IgD-negative memory B cell (primary cell): ENCODE data around the gene ORAI1. TPM values are rescaled to one million over a fixed set of nuclear protein-coding genes. Genes with fewer than 3 reads are reported as not detected.
"Not testable (repeated sequence)": the region's sequence is repeated elsewhere in the genome, so short reads cannot be mapped to it uniquely, and the experiment has no call there.

Source experiments
- H3K27ac Mint-ChIP-seq, 3 donors: one replicate each; pipeline ENCODE4 v1.8.0; 2020 to 2022; ENCODE audit warnings: mild to moderate bottlenecking in 3 of 3, mixed read lengths in 3 of 3, moderate library complexity in 1 of 3
- H3K27me3 Mint-ChIP-seq: one replicate; pipeline ENCODE4 v1.8.0; 2021; ENCODE audit warnings: mixed read lengths
- H3K36me3 Mint-ChIP-seq: one replicate; pipeline ENCODE4 v1.8.0; 2020; ENCODE audit warnings: mild to moderate bottlenecking, mixed read lengths
- H3K4me1 Mint-ChIP-seq, 3 donors: one replicate each; pipeline ENCODE4 v1.8.0; 2020 to 2022; ENCODE audit warnings: mixed read lengths in 3 of 3, mild to moderate bottlenecking in 1 of 3
- H3K4me3 Mint-ChIP-seq, 4 donors: one replicate each; pipeline ENCODE4 v1.8.0; 2020 to 2022; ENCODE audit warnings: mild to moderate bottlenecking in 4 of 4, mixed read lengths in 4 of 4, moderate library complexity in 3 of 4
- H3K9me3 Mint-ChIP-seq, 3 donors: one replicate each; pipeline ENCODE4 v1.8.0; 2020 to 2021; ENCODE audit warnings: mixed read lengths in 3 of 3, mild to moderate bottlenecking in 1 of 3
- polyA plus RNA-seq: library from polyadenylated mRNA; unstranded; fragments of 300-500 nt; fragmentation: Illumina TruSeq; gene quantifications from one replicate; pipeline ENCODE4 v1.2.3, GENCODE V29; 2021

The ORAI1 gene
- polyA plus RNA-seq, 1 donor from 2014 or later: 109 TPM

DNA sequence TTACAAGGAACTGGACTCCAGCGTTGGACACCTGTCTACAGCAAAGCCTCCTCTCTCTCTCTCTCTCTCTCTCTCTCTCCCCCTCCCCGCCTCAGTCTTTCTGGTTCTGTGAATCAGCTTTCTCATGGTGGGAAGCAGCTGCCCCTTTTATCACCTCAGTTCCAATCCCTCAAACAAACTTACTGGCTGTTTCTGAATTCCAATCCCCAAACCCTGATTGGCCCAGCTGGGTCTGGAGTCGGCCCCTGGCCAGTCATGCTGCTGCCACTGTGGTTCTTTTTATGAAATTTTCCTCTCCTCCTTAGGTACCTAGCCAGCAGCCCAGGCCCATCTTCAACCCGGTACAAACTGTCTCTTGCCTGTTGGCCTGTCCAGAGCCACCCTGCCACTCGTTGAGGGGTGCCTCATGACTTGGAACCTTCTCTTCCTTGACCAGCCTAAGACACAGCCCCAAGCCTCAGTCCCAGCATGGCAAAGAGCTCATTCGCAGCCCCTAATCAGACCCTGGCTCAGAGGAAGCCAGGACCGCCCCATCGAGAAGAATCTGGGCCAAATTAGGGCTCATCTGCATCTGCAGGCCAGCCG, 52.5 kb downstream of the ORAI1 start:
- Mint-ChIP-seq H3K27ac (peak overlapping the region in 2 of 3 donors; percentile 48 to 81), H3K4me3 (peak overlapping the region in 1 of 4 donors; percentile 43)

GRCh38 chr12:121679661-121680197, 53.4 kb downstream of the ORAI1 start:
- not testable (repeated sequence) for H3K4me1 Mint-ChIP-seq, H3K27me3 Mint-ChIP-seq, H3K36me3 Mint-ChIP-seq, H3K9me3 Mint-ChIP-seq, H3K4me3 Mint-ChIP-seq, H3K27ac Mint-ChIP-seq

More for the DNA sequence above, 52.5 kb downstream of the ORAI1 start:
- no peaks in the 10 kb centered on the region for H3K27me3 Mint-ChIP-seq
- H3K4me1 Mint-ChIP-seq: peaks cover 3 to 5% (median 4%) of the 10 kb centered on the region in 3 donors
- no peaks in the 10 kb centered on the region for H3K9me3 Mint-ChIP-seq
- H3K36me3 Mint-ChIP-seq: peaks cover 1% of the 10 kb centered on the region

GRCh38 chr12:121688966-121689365, 62.6 kb downstream of the ORAI1 start:
- Mint-ChIP-seq H3K27ac (peak overlapping the region in 1 of 3 donors; percentile 14), H3K4me1 (peaks cover 4% of the 10 kb centered on the region in 3 donors), H3K4me3 (peak overlapping the region in 1 of 4 donors; percentile 38), H3K36me3 (no peaks in the 10 kb centered on the region), H3K9me3 (no peaks in the 10 kb centered on the region), H3K27me3 (no peaks in the 10 kb centered on the region)

DNA sequence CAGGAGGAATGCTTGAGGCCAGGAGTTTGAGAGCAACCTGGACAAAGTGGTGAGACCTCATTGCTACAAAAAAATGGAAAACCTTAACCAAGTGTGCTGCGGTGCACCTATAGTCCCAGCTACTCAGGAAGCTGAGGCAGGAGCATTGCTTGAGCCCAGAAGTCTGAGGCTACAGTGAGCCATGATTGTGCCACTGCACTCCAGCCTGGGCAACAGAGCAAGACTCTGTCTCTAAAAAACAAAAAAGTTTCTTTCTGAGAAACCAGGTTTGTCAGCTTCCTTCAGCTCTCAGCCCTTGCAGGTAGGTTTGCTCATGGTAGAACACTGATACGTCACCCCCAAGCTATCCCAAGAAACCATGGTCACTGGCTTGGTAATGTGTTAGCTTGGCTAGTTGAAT, 63.1 kb downstream of the ORAI1 start:
- peak overlapping the region in 2 of 3 donors; percentile 14 to 59 for H3K27ac Mint-ChIP-seq
- no peaks in the 10 kb centered on the region for H3K27me3 Mint-ChIP-seq
- no peak overlapping the region for H3K4me3 Mint-ChIP-seq
- peaks cover 4% of the 10 kb centered on the region in 3 donors for H3K4me1 Mint-ChIP-seq
- H3K9me3 Mint-ChIP-seq: no peaks in the 10 kb centered on the region
- no peaks in the 10 kb centered on the region for H3K36me3 Mint-ChIP-seq

Other genes with a start within 250 kb of the ORAI1 start
- gene RNF34, start 226.4 kb upstream of the ORAI1 start, polyA plus RNA-seq: 46.4 TPM
- gene KDM2B, start 45.5 kb upstream of the ORAI1 start, polyA plus RNA-seq: 49.0 TPM
- gene MORN3, start 43.1 kb downstream of the ORAI1 start, polyA plus RNA-seq: 0.24 TPM
- 2.7 TPM for gene TMEM120B, start 86.2 kb downstream of the ORAI1 start, polyA plus RNA-seq
- 90.0 TPM for gene RHOF, start 167.2 kb downstream of the ORAI1 start, polyA plus RNA-seq
- 2.3 TPM for gene SETD1B, start 177.5 kb downstream of the ORAI1 start, polyA plus RNA-seq
- not detected for gene HPD, start 232.3 kb downstream of the ORAI1 start, polyA plus RNA-seq